GM18526 (cell line): Measurements from ENCODE around the gene PIGB.

Experiments used
- POLR2A ChIP-seq: IDR thresholded peaks from 3 replicates; pipeline ENCODE4 v1.6.1; 2011; ENCODE audit not compliant: insufficient read length; ENCODE audit errors: extremely low read depth

The PIGB gene

DNA sequence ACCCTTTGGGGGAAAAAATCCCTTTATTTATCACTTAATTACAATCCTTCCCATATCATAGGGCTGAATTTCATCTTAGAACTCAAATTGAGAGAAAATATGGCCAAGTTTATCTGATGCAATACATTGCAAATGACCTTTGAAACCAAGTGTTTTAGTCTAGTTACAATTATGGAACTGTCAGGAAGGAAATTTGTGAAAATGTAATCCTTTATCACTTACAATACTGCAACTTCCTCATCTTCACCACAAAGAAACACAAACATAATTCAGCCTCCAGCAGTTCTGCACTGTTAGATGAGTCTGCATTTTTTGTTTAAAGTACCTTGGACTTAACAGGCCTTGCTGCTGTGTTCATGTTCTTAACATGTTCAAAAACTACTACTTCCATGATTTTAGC, 84.5 kb downstream of the PIGB start:
- TF ChIP-seq POLR2A, result no peak
